HepG2 (cell line): ENCODE results near the gene OLFM3. TPM values are rescaled to one million over a fixed set of nuclear protein-coding genes. Genes with fewer than 3 reads are reported as not detected.

Experiments used
- ATAC-seq: fragments of 200-7000 bp; cut with Tn5 transposase; 3 replicates; pipeline ENCODE4 v1.9.1; 2020; ENCODE audit warnings: mild to moderate bottlenecking, moderate library complexity
- BruUV-seq: library from RNA; stranded (reverse); fragments of 400-500 nt; replicated peaks from 2 replicates; lab custom pipeline; 2021; lab: Mats Ljungman, UMichigan
- CTCF ChIA-PET: fragments of 300-600 bp; formaldehyde crosslinking; extraction: SDS; loops from one replicate; lab custom pipeline; 2021; ENCODE audit warnings: low total read pairs, inconsistent platforms, low intra/inter-chr PET ratio; lab: Yijun Ruan, JAX
- POLR2A ChIA-PET: fragments of 350-600 bp; sonication (Branson Sonifier 250); formaldehyde crosslinking; loops from one replicate; lab custom pipeline; 2020; ENCODE audit warnings: antibody characterized with exemption, inconsistent platforms; lab: Yijun Ruan, JAX
- DNase-seq: peaks from one replicate; pipeline ENCODE4 v3.0.0-alpha.2; 2015; ENCODE audit warnings: low spot score
- FAIRE-seq: peaks from 3 replicates; lab custom pipeline; 2011; peaks lifted over from hg19 to GRCh38; lab: Jason Lieb, UNC
- H2AFZ ChIP-seq: one replicate; pipeline ENCODE4 v1.6.1; 2011; ENCODE audit warnings: low read length, inconsistent platforms
- H3K27ac ChIP-seq: fragments of 300-600 bp; 3 replicates; pipeline ENCODE4 v1.8.0; 2011; ENCODE audit warnings: mixed run types, mild to moderate bottlenecking, mixed read lengths, low read length, inconsistent platforms; ENCODE audit not compliant: insufficient read depth; ENCODE audit errors: extremely low read length
- H3K27me3 ChIP-seq, 2 experiments: fragments of 200-600 bp in 1 of 2; 2 replicates in 1 of 2; 3 replicates in 1 of 2; pipeline versions ENCODE4 v1.6.0 to v1.8.0; 2011; ENCODE audit warnings: low read length in 2 of 2, mild to moderate bottlenecking in 2 of 2, moderate library complexity in 2 of 2, inconsistent platforms in 1 of 2; ENCODE audit not compliant: insufficient read depth in 2 of 2, control insufficient read depth in 1 of 2
- H3K36me3 ChIP-seq, 2 experiments: fragments of 200-600 bp in 1 of 2; replicated peaks in 1 of 2; 2 replicates in 1 of 2; 3 replicates in 1 of 2; pipeline versions ENCODE4 v1.5.1 to v1.8.0; 2011; ENCODE audit warnings: low read length in 2 of 2, inconsistent platforms in 1 of 2; ENCODE audit not compliant: insufficient read depth in 2 of 2, control insufficient read depth in 1 of 2
- H3K4me1 ChIP-seq: 2 replicates; pipeline ENCODE4 v1.5.1; 2012; ENCODE audit warnings: low read length, inconsistent platforms; ENCODE audit not compliant: insufficient read depth
- H3K4me2 ChIP-seq: 2 replicates; pipeline ENCODE4 v1.6.0; 2011; ENCODE audit warnings: low read depth, low read length, inconsistent platforms
- H3K4me3 ChIP-seq, 3 experiments: fragments of 200-600 bp in 1 of 3; sonication (generic), shearing (Covaris generic) in 1 of 3; replicated peaks in 1 of 3; 2 replicates each; pipeline ENCODE4 v1.5.1; 2011 to 2016; ENCODE audit warnings: low read length in 3 of 3, inconsistent platforms in 2 of 3, low read depth in 2 of 3, mild to moderate bottlenecking in 2 of 3, control low read depth in 1 of 3, mixed read lengths in 1 of 3; ENCODE audit not compliant: insufficient read depth in 1 of 3
- H3K79me2 ChIP-seq: one replicate; pipeline ENCODE4 v1.6.1; 2011; ENCODE audit warnings: low read length, inconsistent platforms; ENCODE audit not compliant: insufficient read depth
- H3K9ac ChIP-seq: 2 replicates; pipeline ENCODE4 v1.6.0; 2011; ENCODE audit warnings: mild to moderate bottlenecking, low read depth, low read length, inconsistent platforms; ENCODE audit not compliant: insufficient read depth
- H3K9me3 ChIP-seq: 2 replicates; pipeline ENCODE4 v1.5.1; 2012; ENCODE audit warnings: mild to moderate bottlenecking, low read length
- H4K20me1 ChIP-seq: 2 replicates; pipeline ENCODE4 v1.6.0; 2011; ENCODE audit warnings: inconsistent platforms, mild to moderate bottlenecking, low read length, moderate library complexity; ENCODE audit not compliant: insufficient read depth
- ATF7-NPFF ChIP-seq: sonication (generic); formaldehyde crosslinking; IDR thresholded peaks from 2 replicates; pipeline ENCODE4 v1.8.1; 2023; ENCODE audit warnings: mild to moderate bottlenecking, low read depth, missing genetic modification reagents, moderate library complexity
- DNMT1 ChIP-seq: sonication (generic); formaldehyde crosslinking; IDR thresholded peaks from 2 replicates; pipeline ENCODE4 v1.5.1; 2020; ENCODE audit warnings: mild to moderate bottlenecking, missing genetic modification reagents
- GABPA ChIP-seq, 2 experiments: IDR thresholded peaks; 2 replicates each; pipeline ENCODE4 v1.6.1; 2011 to 2016; ENCODE audit warnings: low read depth in 2 of 2, low read length in 1 of 2, missing biosample characterization in 1 of 2, missing genetic modification characterization in 1 of 2
- KLF13 ChIP-seq: sonication (generic); formaldehyde crosslinking; IDR thresholded peaks from 2 replicates; pipeline ENCODE4 v1.4.0; 2020; ENCODE audit warnings: mild to moderate bottlenecking, missing genetic modification reagents
- ZMYM4 ChIP-seq: sonication (generic); formaldehyde crosslinking; IDR thresholded peaks from 2 replicates; pipeline ENCODE4 v1.8.1; 2023; ENCODE audit warnings: mild to moderate bottlenecking, missing genetic modification reagents
- ZNF224 ChIP-seq: sonication (generic); formaldehyde crosslinking; IDR thresholded peaks from 2 replicates; pipeline ENCODE4 v1.5.0; 2020; ENCODE audit warnings: mild to moderate bottlenecking, missing genetic modification reagents
- ZNF383 ChIP-seq: sonication (generic); formaldehyde crosslinking; IDR thresholded peaks from 2 replicates; pipeline ENCODE4 v1.4.0; 2020; ENCODE audit warnings: missing genetic modification reagents, mild to moderate bottlenecking, borderline replicate concordance
- ZNF441 ChIP-seq: sonication (generic); formaldehyde crosslinking; IDR thresholded peaks from 2 replicates; pipeline ENCODE4 v1.7.0; 2021; ENCODE audit warnings: missing genetic modification reagents, borderline replicate concordance
- ZNF850 ChIP-seq: sonication (generic); formaldehyde crosslinking; conservative IDR thresholded peaks from 2 replicates; pipeline ENCODE4 v1.9.0; 2021; ENCODE audit warnings: mild to moderate bottlenecking, missing genetic modification reagents
- WGBS: methylation state at CpG from one replicate; pipeline ENCODE4 v1.1.6; 2017; ENCODE audit warnings: low lambda C conversion rate; 5-methylcytosine and 5-hydroxymethylcytosine counted together
- in situ Hi-C: cut with HindIII; loops from 2 replicates; pipeline ENCODE4 v1.10.0; 2017; ENCODE audit warnings: low pct_unique_long_range_greater_than_20kb; ENCODE audit not compliant: extremely low pct_ligation_motif_present
- intact Hi-C: fragments of 100-400 bp; cut with micrococcal nuclease; formaldehyde crosslinking; loops from one replicate; pipeline ENCODE4 v1.10.0; 2022; ENCODE audit not compliant: unreplicated experiment
- polyA plus RNA-seq, 8 experiments: library from polyadenylated mRNA; depleted of rRNA in 3 of 8; stranded (reverse) in 7 of 8; unstranded in 1 of 8; fragments of >200 nt; fragmentation: Illumina TruSeq in 4 of 8; extraction: Trizol in 4 of 8; gene quantifications; 2 replicates each; pipeline versions ENCODE4 v1.2.1 to v1.2.3, GENCODE V29; 2011 to 2016; ENCODE audit warnings: low read depth in 4 of 8, missing spikeins in 1 of 8, mixed read lengths in 1 of 8; ENCODE audit not compliant: insufficient read depth in 1 of 8
- total RNA-seq, 5 experiments: library from RNA; depleted of rRNA; stranded (reverse); fragments of >200 nt; fragmentation: Illumina TruSeq; extraction: Trizol; gene quantifications; 2 replicates each; pipeline ENCODE4 v1.2.3, GENCODE V29; 2016; ENCODE audit warnings: low read depth in 1 of 5
- TF ChIP-seq, protein P1 (sequence below): IDR thresholded peaks from 2 replicates; pipeline ENCODE4 v1.6.1; 2018; ENCODE audit warnings: missing genetic modification reagents
- TF ChIP-seq, protein P2 (sequence below): sonication (generic); formaldehyde crosslinking; conservative IDR thresholded peaks from 2 replicates; pipeline ENCODE4 v1.4.0; 2020; ENCODE audit warnings: missing genetic modification reagents

The OLFM3 gene
- total and polyA plus RNA-seq, 2 of the 13 experiments (the other 11 are each of a cell fraction or from before 2014, with no cell fraction given): not detected

DNA sequence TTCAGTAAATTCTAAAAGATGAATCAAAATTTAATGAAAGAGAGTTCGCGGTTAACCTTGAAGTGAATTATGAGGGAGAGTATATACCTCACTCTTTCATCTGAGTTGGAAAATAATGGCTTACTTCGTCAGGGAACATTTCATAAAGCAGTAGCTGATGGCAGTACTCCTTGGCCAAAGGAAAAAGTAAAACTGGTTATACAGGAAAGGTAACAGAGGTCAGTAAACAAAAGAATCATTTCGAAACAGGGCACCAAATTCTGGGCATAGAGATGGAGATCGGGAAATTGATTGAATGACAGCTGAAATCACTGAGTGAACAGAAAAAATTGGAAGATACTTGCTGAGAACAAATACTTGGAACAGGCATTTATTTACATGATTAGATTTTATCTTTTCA is 199.0 kb downstream of the OLFM3 start:
- in situ Hi-C loops: no loop called here
- CTCF ChIA-PET: no interaction called here

More for the DNA sequence above, 199.0 kb downstream of the OLFM3 start:
- intact Hi-C loops: no loop called here
- Histone ChIP-seq H3K4me2 (no peak overlapping the region), H3K36me3 (no peaks in the 10 kb centered on the region), H3K79me2 (no peaks in the 10 kb centered on the region), H2AFZ (no peak overlapping the region), H3K27ac (no peak overlapping the region), H3K9me3 (no peaks in the 10 kb centered on the region), H3K27me3 (no peaks in the 10 kb centered on the region), H3K4me1 (no peaks in the 10 kb centered on the region), H4K20me1 (no peaks in the 10 kb centered on the region), H3K9ac (no peak overlapping the region)
- POLR2A ChIA-PET: no interaction called here
- FAIRE-seq: no peak
- 24% methylated on average over 5 of the region's 5 CpGs for WGBS
- BruUV-seq: no TSS peak
- TF ChIP-seq ZNF383: no peak
- TF ChIP-seq DNMT1 (CRISPR knock-in tag): no peak
- no peak for TF ChIP-seq KLF13 (CRISPR knock-in tag)
- TF ChIP-seq ZNF224 (CRISPR knock-in tag): no peak
- no peak for TF ChIP-seq ZNF850
- no peak for TF ChIP-seq GABPA (IDR thresholded peaks at IDR 0.05; ENCODE audit: low read depth, low read length)
- no peak for TF ChIP-seq GABPA (CRISPR knock-in tag; IDR thresholded peaks at IDR 0.05; ENCODE audit: low read depth)
- no peak for TF ChIP-seq ZMYM4 (CRISPR knock-in tag)
- no peak for TF ChIP-seq ATF7-NPFF (CRISPR knock-in tag)
- TF ChIP-seq ZNF441 (CRISPR knock-in tag): no peak
- TF ChIP-seq, protein P1, sequence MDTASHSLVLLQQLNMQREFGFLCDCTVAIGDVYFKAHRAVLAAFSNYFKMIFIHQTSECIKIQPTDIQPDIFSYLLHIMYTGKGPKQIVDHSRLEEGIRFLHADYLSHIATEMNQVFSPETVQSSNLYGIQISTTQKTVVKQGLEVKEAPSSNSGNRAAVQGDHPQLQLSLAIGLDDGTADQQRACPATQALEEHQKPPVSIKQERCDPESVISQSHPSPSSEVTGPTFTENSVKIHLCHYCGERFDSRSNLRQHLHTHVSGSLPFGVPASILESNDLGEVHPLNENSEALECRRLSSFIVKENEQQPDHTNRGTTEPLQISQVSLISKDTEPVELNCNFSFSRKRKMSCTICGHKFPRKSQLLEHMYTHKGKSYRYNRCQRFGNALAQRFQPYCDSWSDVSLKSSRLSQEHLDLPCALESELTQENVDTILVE (CRISPR knock-in tag): no peak
- TF ChIP-seq, protein P2, sequence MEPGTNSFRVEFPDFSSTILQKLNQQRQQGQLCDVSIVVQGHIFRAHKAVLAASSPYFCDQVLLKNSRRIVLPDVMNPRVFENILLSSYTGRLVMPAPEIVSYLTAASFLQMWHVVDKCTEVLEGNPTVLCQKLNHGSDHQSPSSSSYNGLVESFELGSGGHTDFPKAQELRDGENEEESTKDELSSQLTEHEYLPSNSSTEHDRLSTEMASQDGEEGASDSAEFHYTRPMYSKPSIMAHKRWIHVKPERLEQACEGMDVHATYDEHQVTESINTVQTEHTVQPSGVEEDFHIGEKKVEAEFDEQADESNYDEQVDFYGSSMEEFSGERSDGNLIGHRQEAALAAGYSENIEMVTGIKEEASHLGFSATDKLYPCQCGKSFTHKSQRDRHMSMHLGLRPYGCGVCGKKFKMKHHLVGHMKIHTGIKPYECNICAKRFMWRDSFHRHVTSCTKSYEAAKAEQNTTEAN: no peak
- TF ChIP-seq, all 625 proteins: peak for 0
- no peak overlapping the region for H3K4me3 ChIP-seq
- DNase-seq: no peak
- no peak for ATAC-seq
